Kidney (tissue), 22 donors: Measurements from ENCODE around the gene UMOD. TPM values are rescaled to one million over a fixed set of nuclear protein-coding genes. Genes with fewer than 3 reads are reported as not detected.
A peak's percentile ranks its signal among the peaks of the same experiment; 100 is the strongest.

Source experiments
- DNase-seq, 5 donors: peaks; one replicate each; pipeline ENCODE4 v3.0.0-alpha.2; 2013 to 2020
- FAIRE-seq: peaks from 2 replicates; lab custom pipeline; 2012; peaks lifted over from hg19 to GRCh38; lab: Jason Lieb, UNC
- H3K27ac ChIP-seq, 2 donors: one replicate each; pipeline ENCODE4 v1.7.0; 2013; ENCODE audit warnings: low read depth in 2 of 2, low read length in 2 of 2, inconsistent platforms in 1 of 2
- H3K27me3 ChIP-seq: one replicate; pipeline ENCODE4 v1.7.1; 2013; ENCODE audit warnings: low read length, inconsistent platforms; ENCODE audit not compliant: control insufficient read depth, insufficient read depth
- H3K36me3 ChIP-seq, 3 donors: one replicate each; pipeline versions ENCODE4 v1.7.0 to v1.7.1; 2013; ENCODE audit warnings: low read length in 3 of 3, control low read depth in 1 of 3, inconsistent platforms in 1 of 3; ENCODE audit not compliant: insufficient read depth in 3 of 3, control insufficient read depth in 2 of 3
- H3K4me1 ChIP-seq, 3 donors: one replicate each; pipeline versions ENCODE4 v1.7.0 to v1.7.1; 2013; ENCODE audit warnings: low read length in 3 of 3, inconsistent platforms in 1 of 3, low read depth in 1 of 3; ENCODE audit not compliant: control insufficient read depth in 2 of 3, insufficient read depth in 2 of 3
- H3K4me3 ChIP-seq, 3 donors: one replicate each; pipeline versions ENCODE4 v1.7.0 to v1.8.1; 2013; ENCODE audit warnings: low read length in 3 of 3, control low read depth in 1 of 3, inconsistent platforms in 1 of 3
- H3K9ac ChIP-seq, 3 donors: one replicate each; pipeline versions ENCODE4 v1.7.0 to v1.7.1; 2013; ENCODE audit warnings: low read length in 3 of 3, control low read depth in 1 of 3, inconsistent platforms in 1 of 3
- H3K9me3 ChIP-seq, 3 donors: one replicate each; pipeline versions ENCODE4 v1.7.0 to v1.7.1; 2013; ENCODE audit warnings: low read length in 3 of 3, control low read depth in 1 of 3, inconsistent platforms in 1 of 3; ENCODE audit not compliant: control insufficient read depth in 2 of 3, insufficient read depth in 1 of 3
- CTCF ChIP-seq: IDR thresholded peaks from 3 replicates; pipeline ENCODE4 v1.5.1; 2012; ENCODE audit warnings: mild to moderate bottlenecking, moderate library complexity, borderline replicate concordance; ENCODE audit not compliant: insufficient read depth; ENCODE audit errors: extremely low read depth
- intact Hi-C: fragments of 100-400 bp; cut with DNase I; formaldehyde crosslinking; loops from one replicate; pipeline ENCODE4 v1.11.1; 2022
- long read RNA-seq, 10 donors: library from polyadenylated mRNA in 1 of 10; unstranded in 1 of 10; transcript quantifications; one replicate each; pipeline ENCODE4 v2.0.0 and lab custom pipeline, GENCODE V29; 2021 to 2026
- polyA plus RNA-seq: library from polyadenylated mRNA; stranded (reverse); fragments of 350-450 nt; fragmentation: Illumina TruSeq; extraction: RNeasy Lipid Tissue Mini Kit (QIAGEN cat#74804); gene quantifications from one replicate; pipeline ENCODE4 v1.2.3, GENCODE V29; 2014; ENCODE audit warnings: low read depth, low replicate concordance; ENCODE audit not compliant: insufficient read depth
- total RNA-seq: library from RNA; stranded (reverse); fragmentation: NEBNext Ultra II Directional; extraction: Animal tissue kit (Norgen Biotek cat#: 25700); gene quantifications from one replicate; pipeline ENCODE4 v1.2.1, GENCODE V29; 2021
- donor health status: control.
- donor health status: control.
- donor health status: control.
- donor health status: control.
- donor health status: control.
- donor health status: DM: yes; HTN: yes; CAD: no.
- donor health status: Normal renal cell carcinoma (clear cell type).

Gene UMOD
- total RNA-seq: 65.7 TPM
- 4,168 TPM for polyA plus RNA-seq
- long read RNA-seq, donor 1, partial matches to known transcripts: 0 of 2 reads
- long read RNA-seq, donor 1, other reads (novel, unspliced or antisense): 0 of 2 reads
- long read RNA-seq, donor 2, transcript UMOD-203 (11 exons, 2,399 nt): major isoform, 7 of 29 reads
- long read RNA-seq, donor 2, partial matches to known transcripts: 18 of 29 reads
- long read RNA-seq, donor 2, other reads (novel, unspliced or antisense): 0 of 29 reads
- long read RNA-seq, donor 3, transcript UMOD-213 (3 exons, 559 nt): minor isoform, 11 of 134 reads
- long read RNA-seq, donor 3, transcript UMOD-203 (11 exons, 2,399 nt): major isoform, 20 of 134 reads
- long read RNA-seq, donor 3, partial matches to known transcripts: 61 of 134 reads
- long read RNA-seq, donor 3, other reads (novel, unspliced or antisense): 42 of 134 reads
- long read RNA-seq, donor 4, partial matches to known transcripts: 6 of 16 reads
- long read RNA-seq, donor 4, other reads (novel, unspliced or antisense): 8 of 16 reads
- long read RNA-seq, donor 5: 0 reads
- long read RNA-seq, donor 6, partial matches to known transcripts: 6 of 9 reads
- long read RNA-seq, donor 6, other reads (novel, unspliced or antisense): 0 of 9 reads
- long read RNA-seq, donor 7, transcript UMOD-203 (11 exons, 2,399 nt): major isoform, 5 of 60 reads
- long read RNA-seq, donor 7, partial matches to known transcripts: 33 of 60 reads
- long read RNA-seq, donor 7, other reads (novel, unspliced or antisense): 22 of 60 reads
- long read RNA-seq, donor 8, partial matches to known transcripts: 0 of 2 reads
- long read RNA-seq, donor 8, other reads (novel, unspliced or antisense): 0 of 2 reads
- long read RNA-seq, donor 9, transcript UMOD-213 (3 exons, 559 nt): major isoform, 7 of 82 reads
- long read RNA-seq, donor 9, transcript UMOD-203 (11 exons, 2,399 nt): major isoform, 7 of 82 reads
- long read RNA-seq, donor 9, partial matches to known transcripts: 53 of 82 reads
- long read RNA-seq, donor 9, other reads (novel, unspliced or antisense): 15 of 82 reads
- long read RNA-seq, donor 10, partial matches to known transcripts: 46 of 60 reads
- long read RNA-seq, donor 10, other reads (novel, unspliced or antisense): 8 of 60 reads

- no peak for TF ChIP-seq CTCF
- intact Hi-C loops: no loop called here
- H3K27ac ChIP-seq: peak within 1 kb of the TSS; percentile 70 to 81
- H3K27me3 ChIP-seq: no peaks in the 10 kb centered on the region
- H3K9ac ChIP-seq: peak within 1 kb of the TSS in 1 of 3 donors; percentile 68
- H3K36me3 ChIP-seq: no peaks in the 10 kb centered on the region
- H3K9me3 ChIP-seq: no peaks in the 10 kb centered on the region
- FAIRE-seq (no peak), DNase-seq (peak in 1 of 5 donors; percentile 15)
- peak within 1 kb of the TSS in 2 of 3 donors; percentile 46 to 57 for H3K4me3 ChIP-seq
- H3K4me1 ChIP-seq: peaks cover 0 to 7% (median 4%) of the 10 kb centered on the region in 3 donors
Measured at GRCh38 chr16:20352615-20353014, at the start of gene UMOD. Gene UMOD (minus strand): TSS chr16:20352715. CDS start chr16:20350737, 1,978 bp downstream.

GRCh38 chr16:20401475-20402016 is 49.0 kb upstream of the UMOD start:
- intact Hi-C loops: no loop called here
- H3K27me3 ChIP-seq: no peaks in the 10 kb centered on the region
- H3K27ac ChIP-seq: no peak overlapping the region
- TF ChIP-seq CTCF: no peak
- H3K9ac ChIP-seq: no peak overlapping the region
- H3K9me3 ChIP-seq: no peaks in the 10 kb centered on the region
- FAIRE-seq (no peak), DNase-seq (peak in 4 of 5 donors; percentile 26 to 38 (median 34))
- peaks cover 0 to 2% (median 0%) of the 10 kb centered on the region in 3 donors for H3K4me1 ChIP-seq
- no peak overlapping the region for H3K4me3 ChIP-seq
- no peaks in the 10 kb centered on the region for H3K36me3 ChIP-seq

- no peaks in the 10 kb centered on the region for H3K27me3 ChIP-seq
- DNase-seq (no peak), FAIRE-seq (no peak)
- no peaks in the 10 kb centered on the region for H3K36me3 ChIP-seq
- H3K4me1 ChIP-seq: peaks cover 0 to 2% (median 0%) of the 10 kb centered on the region in 3 donors
- H3K9ac ChIP-seq: no peak overlapping the region
- H3K9me3 ChIP-seq: no peaks in the 10 kb centered on the region
- H3K4me3 ChIP-seq: no peak overlapping the region
- intact Hi-C loops: no loop called here
- no peak for TF ChIP-seq CTCF
- no peak overlapping the region for H3K27ac ChIP-seq
Measured at GRCh38 chr16:20401066-20401465, 48.6 kb upstream of the UMOD start.
